PC-9 (cell line): ENCODE data around the gene STRN4.

Experiments
- EZH2 ChIP-seq: fragments of 200-600 bp; sonication (generic); IDR thresholded peaks from 2 replicates; pipeline ENCODE4 v1.8.0; 2017; ENCODE audit warnings: antibody characterized with exemption, low read depth
- TF ChIP-seq, protein P1 (sequence below): fragments of 200-600 bp; sonication (generic); conservative IDR thresholded peaks from 2 replicates; pipeline ENCODE4 v1.6.1; 2017; ENCODE audit warnings: mixed run types, antibody characterized with exemption, mild to moderate bottlenecking, moderate library complexity

GRCh38 chr19:46789371-46789770, 43.1 kb upstream of the STRN4 start:
- TF ChIP-seq, protein P1, sequence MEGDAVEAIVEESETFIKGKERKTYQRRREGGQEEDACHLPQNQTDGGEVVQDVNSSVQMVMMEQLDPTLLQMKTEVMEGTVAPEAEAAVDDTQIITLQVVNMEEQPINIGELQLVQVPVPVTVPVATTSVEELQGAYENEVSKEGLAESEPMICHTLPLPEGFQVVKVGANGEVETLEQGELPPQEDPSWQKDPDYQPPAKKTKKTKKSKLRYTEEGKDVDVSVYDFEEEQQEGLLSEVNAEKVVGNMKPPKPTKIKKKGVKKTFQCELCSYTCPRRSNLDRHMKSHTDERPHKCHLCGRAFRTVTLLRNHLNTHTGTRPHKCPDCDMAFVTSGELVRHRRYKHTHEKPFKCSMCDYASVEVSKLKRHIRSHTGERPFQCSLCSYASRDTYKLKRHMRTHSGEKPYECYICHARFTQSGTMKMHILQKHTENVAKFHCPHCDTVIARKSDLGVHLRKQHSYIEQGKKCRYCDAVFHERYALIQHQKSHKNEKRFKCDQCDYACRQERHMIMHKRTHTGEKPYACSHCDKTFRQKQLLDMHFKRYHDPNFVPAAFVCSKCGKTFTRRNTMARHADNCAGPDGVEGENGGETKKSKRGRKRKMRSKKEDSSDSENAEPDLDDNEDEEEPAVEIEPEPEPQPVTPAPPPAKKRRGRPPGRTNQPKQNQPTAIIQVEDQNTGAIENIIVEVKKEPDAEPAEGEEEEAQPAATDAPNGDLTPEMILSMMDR: no peak
- TF ChIP-seq EZH2: no peak
